Right lobe of liver (tissue), 4 donors: ENCODE data around the gene BANK1.

ENCODE experiments used
- POLR2A ChIP-seq: fragments of 450-650 bp; IDR thresholded peaks from one replicate; pipeline ENCODE4 v1.6.1; 2017; ENCODE audit warnings: antibody characterized with exemption, mild to moderate bottlenecking
- TF ChIP-seq, protein P1 (sequence below), 4 donors: fragments of 200-600 bp in 3 of 4; fragments of 450-650 bp in 1 of 4; IDR thresholded peaks; one replicate each; pipeline versions ENCODE4 v1.5.1 to v1.8.0; 2016 to 2022; ENCODE audit warnings: antibody characterized with exemption in 4 of 4, mild to moderate bottlenecking in 2 of 4
- donor health status: DM: no; HTN: no; CAD: no.
- donor health status: DM: no; HTN: no; CAD: no.
- donor health status: DM: no; HTN: yes; CAD: no.

DNA sequence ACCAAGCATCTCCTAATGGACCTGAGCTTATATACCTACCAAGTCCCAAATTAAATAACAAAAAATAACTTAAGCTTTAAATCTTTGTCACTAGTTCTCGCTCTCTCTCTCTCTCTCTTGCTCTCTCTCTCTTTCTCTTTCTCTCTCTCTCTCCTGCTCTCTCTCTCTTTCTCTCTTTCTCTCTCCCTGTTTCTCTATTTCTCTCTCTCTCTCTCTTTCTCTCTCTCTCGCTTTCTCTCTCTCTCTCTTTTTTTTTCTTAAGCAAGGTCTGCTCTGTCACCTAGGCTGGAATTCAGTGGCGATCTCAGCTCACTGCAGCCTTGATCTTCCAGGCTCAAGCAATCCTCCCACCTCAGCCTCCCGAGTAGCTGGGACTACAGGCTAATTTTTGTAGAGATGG is 266.6 kb downstream of the BANK1 start:
- no peak for TF ChIP-seq POLR2A
- TF ChIP-seq, protein P1, sequence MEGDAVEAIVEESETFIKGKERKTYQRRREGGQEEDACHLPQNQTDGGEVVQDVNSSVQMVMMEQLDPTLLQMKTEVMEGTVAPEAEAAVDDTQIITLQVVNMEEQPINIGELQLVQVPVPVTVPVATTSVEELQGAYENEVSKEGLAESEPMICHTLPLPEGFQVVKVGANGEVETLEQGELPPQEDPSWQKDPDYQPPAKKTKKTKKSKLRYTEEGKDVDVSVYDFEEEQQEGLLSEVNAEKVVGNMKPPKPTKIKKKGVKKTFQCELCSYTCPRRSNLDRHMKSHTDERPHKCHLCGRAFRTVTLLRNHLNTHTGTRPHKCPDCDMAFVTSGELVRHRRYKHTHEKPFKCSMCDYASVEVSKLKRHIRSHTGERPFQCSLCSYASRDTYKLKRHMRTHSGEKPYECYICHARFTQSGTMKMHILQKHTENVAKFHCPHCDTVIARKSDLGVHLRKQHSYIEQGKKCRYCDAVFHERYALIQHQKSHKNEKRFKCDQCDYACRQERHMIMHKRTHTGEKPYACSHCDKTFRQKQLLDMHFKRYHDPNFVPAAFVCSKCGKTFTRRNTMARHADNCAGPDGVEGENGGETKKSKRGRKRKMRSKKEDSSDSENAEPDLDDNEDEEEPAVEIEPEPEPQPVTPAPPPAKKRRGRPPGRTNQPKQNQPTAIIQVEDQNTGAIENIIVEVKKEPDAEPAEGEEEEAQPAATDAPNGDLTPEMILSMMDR (IDR thresholded peaks at IDR 0.05) = no peak
